ENCODE data around the gene VEZT. TPM values are rescaled to one million over a fixed set of nuclear protein-coding genes. Genes with fewer than 3 reads are reported as not detected.

VEZT gene
- total and polyA plus RNA-seq, 7 donors, result 19.9 to 114 (median 82.8) TPM

DNA sequence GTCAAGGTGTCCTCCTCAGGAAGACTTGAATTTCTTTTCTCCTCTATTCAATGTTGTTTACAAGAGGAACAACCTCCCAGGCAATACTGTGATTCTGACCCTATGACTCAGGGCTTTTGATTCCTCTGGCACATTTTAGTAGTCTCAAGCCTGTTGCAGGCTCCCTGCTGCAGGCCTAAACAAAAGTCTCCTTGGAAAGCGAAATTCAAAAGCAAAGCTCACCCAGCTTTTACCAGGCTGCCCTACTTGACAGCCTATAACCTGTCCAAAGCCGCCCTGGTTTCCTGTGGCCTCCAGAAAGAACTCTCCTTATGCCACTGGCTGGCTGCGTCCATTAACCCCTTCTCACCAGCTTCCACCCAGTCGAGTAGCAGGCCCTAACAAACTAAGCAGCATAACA, 11.9 kb upstream of the VEZT start:
- Histone ChIP-seq H3K27me3 (no peaks in the 10 kb centered on the region), H3K36me3 (peaks cover 0 to 3% (median 0%) of the 10 kb centered on the region in 4 donors), H3K27ac (peak overlapping the region; percentile 73 to 82 (median 78)), H3K4me1 (peaks cover 0 to 61% (median 52%) of the 10 kb centered on the region in 4 donors), H3K9me3 (no peaks in the 10 kb centered on the region), H3K4me3 (no peak overlapping the region)
- WGBS, 2 donors, result 58 to 86% methylated on average over 4 of the region's 4 CpGs
- TF ChIP-seq, protein P1, sequence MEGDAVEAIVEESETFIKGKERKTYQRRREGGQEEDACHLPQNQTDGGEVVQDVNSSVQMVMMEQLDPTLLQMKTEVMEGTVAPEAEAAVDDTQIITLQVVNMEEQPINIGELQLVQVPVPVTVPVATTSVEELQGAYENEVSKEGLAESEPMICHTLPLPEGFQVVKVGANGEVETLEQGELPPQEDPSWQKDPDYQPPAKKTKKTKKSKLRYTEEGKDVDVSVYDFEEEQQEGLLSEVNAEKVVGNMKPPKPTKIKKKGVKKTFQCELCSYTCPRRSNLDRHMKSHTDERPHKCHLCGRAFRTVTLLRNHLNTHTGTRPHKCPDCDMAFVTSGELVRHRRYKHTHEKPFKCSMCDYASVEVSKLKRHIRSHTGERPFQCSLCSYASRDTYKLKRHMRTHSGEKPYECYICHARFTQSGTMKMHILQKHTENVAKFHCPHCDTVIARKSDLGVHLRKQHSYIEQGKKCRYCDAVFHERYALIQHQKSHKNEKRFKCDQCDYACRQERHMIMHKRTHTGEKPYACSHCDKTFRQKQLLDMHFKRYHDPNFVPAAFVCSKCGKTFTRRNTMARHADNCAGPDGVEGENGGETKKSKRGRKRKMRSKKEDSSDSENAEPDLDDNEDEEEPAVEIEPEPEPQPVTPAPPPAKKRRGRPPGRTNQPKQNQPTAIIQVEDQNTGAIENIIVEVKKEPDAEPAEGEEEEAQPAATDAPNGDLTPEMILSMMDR (IDR thresholded peaks at IDR 0.05), result no peak
- TF ChIP-seq POLR2AphosphoS5 (IDR thresholded peaks at IDR 0.05) (peak in 3 of 4 donors; percentile 29 to 36 (median 36)), POLR2A (IDR thresholded peaks at IDR 0.05) (no peak), EP300 (IDR thresholded peaks at IDR 0.05) (peak in 1 of 4 donors; percentile 13)
- DNase-seq, result peak; percentile 76
- intact Hi-C loops (cut with DNase I), result no loop called here

DNA sequence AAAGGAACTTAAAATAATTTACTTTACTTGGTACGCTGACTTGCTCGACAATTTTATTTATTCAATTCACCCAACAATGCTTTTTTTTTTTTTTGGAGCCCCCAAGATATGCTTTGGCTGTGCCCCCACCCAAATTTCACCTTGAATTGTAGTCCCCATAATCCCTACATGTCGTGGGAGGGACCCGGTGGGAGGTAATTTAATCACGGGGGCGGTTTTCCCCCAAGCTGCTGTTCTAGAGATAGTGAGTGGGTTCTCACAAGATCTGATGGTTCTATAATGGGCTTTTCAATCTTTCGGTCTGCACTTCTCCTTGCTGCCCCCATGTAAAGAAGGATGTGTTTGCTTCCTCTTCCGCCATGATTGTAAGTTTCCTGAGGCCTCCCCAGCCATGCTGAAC, 10.7 kb upstream of the VEZT start:
- H3K9me3 ChIP-seq, result no peaks in the 10 kb centered on the region
- TF ChIP-seq EP300 (IDR thresholded peaks at IDR 0.05) (no peak), POLR2AphosphoS5 (IDR thresholded peaks at IDR 0.05) (no peak), POLR2A (IDR thresholded peaks at IDR 0.05) (no peak)
- TF ChIP-seq, protein P1 (IDR thresholded peaks at IDR 0.05), result no peak
- no peak for DNase-seq
- H3K27ac ChIP-seq, result peak overlapping the region; percentile 73 to 82 (median 78)
- H3K4me3 ChIP-seq, result no peak overlapping the region
- whole genome bisulfite sequencing, 2 donors, result 93 to 97% methylated on average over 8 of the region's 8 CpGs
- intact Hi-C loops (cut with DNase I), result no loop called here
- H3K36me3 ChIP-seq, result peaks cover 0 to 3% (median 0%) of the 10 kb centered on the region in 4 donors
- peaks cover 0 to 50% (median 43%) of the 10 kb centered on the region in 4 donors for H3K4me1 ChIP-seq
- no peaks in the 10 kb centered on the region for H3K27me3 ChIP-seq

DNA sequence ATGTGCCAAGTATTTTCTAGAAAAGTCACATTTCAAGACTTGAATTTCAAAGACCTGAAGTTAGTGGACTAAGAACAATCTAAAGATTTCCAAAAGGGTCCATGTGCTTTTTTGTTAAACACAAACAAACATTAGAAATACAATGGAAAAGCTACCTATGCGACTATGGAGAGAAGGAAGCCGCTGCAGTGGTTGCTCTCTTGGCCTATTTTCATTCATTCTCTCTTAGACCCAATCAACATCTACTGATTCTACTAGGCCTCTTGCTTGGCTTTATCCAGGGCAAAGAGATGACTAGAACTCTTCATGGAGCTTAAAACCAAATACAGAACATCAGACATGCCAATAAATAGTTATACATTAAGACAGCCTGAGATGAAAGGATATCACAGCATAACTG, 10.2 kb upstream of the VEZT start:
- H3K27ac ChIP-seq, result peak overlapping the region in 3 of 4 donors; percentile 73 to 82 (median 81)
- no peaks in the 10 kb centered on the region for H3K9me3 ChIP-seq
- intact Hi-C loops (cut with DNase I), result no loop called here
- H3K36me3 ChIP-seq, result peaks cover 0 to 3% (median 0%) of the 10 kb centered on the region in 4 donors
- peaks cover 0 to 45% (median 43%) of the 10 kb centered on the region in 4 donors for H3K4me1 ChIP-seq
- no peaks in the 10 kb centered on the region for H3K27me3 ChIP-seq
- DNase-seq, result no peak
- TF ChIP-seq, protein P1 (IDR thresholded peaks at IDR 0.05), result no peak
- TF ChIP-seq EP300 (IDR thresholded peaks at IDR 0.05) (no peak), POLR2A (IDR thresholded peaks at IDR 0.05) (no peak), POLR2AphosphoS5 (IDR thresholded peaks at IDR 0.05) (no peak)
- H3K4me3 ChIP-seq, result no peak overlapping the region
- 94 to 97% methylated on average over 2 of the region's 2 CpGs for WGBS, 2 donors

DNA sequence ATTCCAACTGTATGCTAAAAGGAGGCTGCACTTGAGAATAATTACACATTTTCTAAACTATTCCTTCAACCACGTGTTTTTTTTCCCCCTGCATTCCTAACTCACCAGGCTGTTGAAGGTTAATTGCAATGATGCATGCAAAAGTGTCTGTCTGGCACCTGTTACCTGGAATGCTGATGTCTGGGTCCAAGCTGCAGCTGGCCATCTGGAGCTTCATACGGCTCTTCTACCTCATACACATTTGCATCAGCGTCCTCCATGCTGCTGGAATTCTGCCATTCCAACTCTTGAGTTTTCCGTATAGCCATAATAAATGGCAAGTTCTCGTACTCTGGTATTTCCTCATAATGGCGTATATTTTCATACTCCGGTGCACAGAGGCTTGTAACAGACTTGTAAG, 8.9 kb upstream of the VEZT start:
- peaks cover 0 to 45% (median 33%) of the 10 kb centered on the region in 4 donors for H3K4me1 ChIP-seq
- no peaks in the 10 kb centered on the region for H3K27me3 ChIP-seq
- 88 to 95% methylated on average over 7 of the region's 7 CpGs for WGBS, 2 donors
- no peaks in the 10 kb centered on the region for H3K9me3 ChIP-seq
- no peak for DNase-seq
- intact Hi-C loops (cut with DNase I), result no loop called here
- H3K4me3 ChIP-seq, result no peak overlapping the region
- TF ChIP-seq POLR2AphosphoS5 (IDR thresholded peaks at IDR 0.05), result no peak
- TF ChIP-seq POLR2A (IDR thresholded peaks at IDR 0.05), result no peak
- TF ChIP-seq, protein P1 (IDR thresholded peaks at IDR 0.05), result no peak
- TF ChIP-seq EP300 (IDR thresholded peaks at IDR 0.05), result no peak
- no peak overlapping the region for H3K27ac ChIP-seq
- H3K36me3 ChIP-seq, result peaks cover 0 to 3% (median 0%) of the 10 kb centered on the region in 4 donors

DNA sequence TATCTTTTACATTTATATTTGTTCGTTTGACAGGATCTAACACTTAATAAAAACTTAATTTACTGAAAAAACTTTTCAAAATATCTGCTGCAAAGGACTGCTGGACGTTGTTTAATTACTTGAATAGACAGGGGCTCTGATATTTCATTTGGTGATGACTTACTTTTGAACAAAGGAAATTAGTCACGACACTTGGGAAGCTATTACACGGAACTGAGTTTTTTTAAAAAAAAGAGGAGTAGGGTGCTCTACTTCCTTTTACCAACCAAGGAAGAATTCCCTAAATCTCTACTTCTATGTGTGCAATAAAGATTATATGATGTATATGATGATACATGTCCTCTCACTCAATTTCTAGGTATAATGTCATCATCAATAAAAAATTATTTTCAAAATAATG, 5.0 kb upstream of the VEZT start:
- Histone ChIP-seq H3K9me3 (no peaks in the 10 kb centered on the region), H3K27me3 (no peaks in the 10 kb centered on the region), H3K4me1 (peaks cover 0 to 42% (median 19%) of the 10 kb centered on the region in 4 donors), H3K36me3 (peaks cover 0 to 3% (median 0%) of the 10 kb centered on the region in 4 donors), H3K4me3 (no peak overlapping the region), H3K27ac (peak overlapping the region in 2 of 4 donors; percentile 95 to 97)
- intact Hi-C loops (cut with DNase I), result loop anchor here (10.0 kb wide), 1 partner anchor 1022 kb away; no protein-coding TSS in a partner anchor
- DNase-seq, result no peak
- WGBS, 2 donors, result 79 to 80% methylated on average over 4 of the region's 4 CpGs
- TF ChIP-seq POLR2AphosphoS5 (IDR thresholded peaks at IDR 0.05), result no peak
- TF ChIP-seq EP300 (IDR thresholded peaks at IDR 0.05), result no peak
- no peak for TF ChIP-seq POLR2A (IDR thresholded peaks at IDR 0.05)
- TF ChIP-seq, protein P1 (IDR thresholded peaks at IDR 0.05), result no peak
